ENCODE results near the gene BPIFB2.

Gene BPIFB2

GRCh38 chr20:32986331-32986966 lies 21.1 kb upstream of the BPIFB2 start:
- no peak for DNase-seq

GRCh38 chr20:32987044-32987825 lies 20.3 kb upstream of the BPIFB2 start:
- DNase-seq, result no peak

- DNase-seq, result no peak
Observed at GRCh38 chr20:32988008-32988407, 19.5 kb upstream of the BPIFB2 start.

- DNase-seq, result no peak
Observed at GRCh38 chr20:32989507-32990283, 17.8 kb upstream of the BPIFB2 start.

GRCh38 chr20:32990426-32990825 lies 17.1 kb upstream of the BPIFB2 start:
- DNase-seq, result no peak

GRCh38 chr20:32991383-32991782 lies 16.1 kb upstream of the BPIFB2 start:
- no peak for DNase-seq

- no peak for DNase-seq
Observed at GRCh38 chr20:32991792-32992641, 15.5 kb upstream of the BPIFB2 start.

- DNase-seq, result no peak
Observed at GRCh38 chr20:32993496-32994050, 13.9 kb upstream of the BPIFB2 start.

- no peak for DNase-seq
Observed at GRCh38 chr20:32995802-32996201, 11.7 kb upstream of the BPIFB2 start.

GRCh38 chr20:32997431-32997830 lies 10.1 kb upstream of the BPIFB2 start:
- DNase-seq, result no peak

- DNase-seq, result no peak
Observed at GRCh38 chr20:32999603-33000250, 7.8 kb upstream of the BPIFB2 start.

- no peak for DNase-seq
Observed at GRCh38 chr20:33000802-33001466, 6.6 kb upstream of the BPIFB2 start.

- no peak for DNase-seq
Observed at GRCh38 chr20:33002087-33002808, 5.3 kb upstream of the BPIFB2 start.

GRCh38 chr20:33004141-33004751 lies 3.3 kb upstream of the BPIFB2 start, which contains the start of gene SUN5:
Gene SUN5 (minus strand): TSS chr20:33004433. CDS start chr20:33004340, 93 bp downstream.
- no peak for DNase-seq

GRCh38 chr20:33005132-33005566 lies 2.4 kb upstream of the BPIFB2 start:
- DNase-seq, result peak; percentile 40

- DNase-seq, result no peak
Observed at GRCh38 chr20:33005908-33006775, 1.4 kb upstream of the BPIFB2 start.

- no peak for DNase-seq
Observed at GRCh38 chr20:33006776-33007375, 628 bp upstream of the BPIFB2 start.

Measured in activated CD4-positive, CD25-positive, alpha-beta regulatory T cell treated with anti-CD3 and anti-CD28 coated beads, Interleukin-2, amount 50 U/mL, for 72 hours (primary cell).